Left renal pelvis (tissue), 4 donors: ENCODE results near the gene DDX6. TPM values are rescaled to one million over a fixed set of nuclear protein-coding genes. Genes with fewer than 3 reads are reported as not detected.

Experiments
- DNase-seq, 4 donors: peaks; one replicate each; pipeline ENCODE4 v3.0.0-alpha.2; 2013; ENCODE audit warnings: low read depth in 4 of 4, low spot score in 3 of 4
- polyA plus RNA-seq, 4 donors: library from polyadenylated mRNA; unstranded; fragments of 120-200 nt; gene quantifications; one replicate each; pipeline ENCODE4 v1.2.1, GENCODE V29; 2013; ENCODE audit not compliant: insufficient read length in 4 of 4

Gene DDX6
- polyA plus RNA-seq, 4 donors, result 105 to 144 (median 136) TPM

DNA sequence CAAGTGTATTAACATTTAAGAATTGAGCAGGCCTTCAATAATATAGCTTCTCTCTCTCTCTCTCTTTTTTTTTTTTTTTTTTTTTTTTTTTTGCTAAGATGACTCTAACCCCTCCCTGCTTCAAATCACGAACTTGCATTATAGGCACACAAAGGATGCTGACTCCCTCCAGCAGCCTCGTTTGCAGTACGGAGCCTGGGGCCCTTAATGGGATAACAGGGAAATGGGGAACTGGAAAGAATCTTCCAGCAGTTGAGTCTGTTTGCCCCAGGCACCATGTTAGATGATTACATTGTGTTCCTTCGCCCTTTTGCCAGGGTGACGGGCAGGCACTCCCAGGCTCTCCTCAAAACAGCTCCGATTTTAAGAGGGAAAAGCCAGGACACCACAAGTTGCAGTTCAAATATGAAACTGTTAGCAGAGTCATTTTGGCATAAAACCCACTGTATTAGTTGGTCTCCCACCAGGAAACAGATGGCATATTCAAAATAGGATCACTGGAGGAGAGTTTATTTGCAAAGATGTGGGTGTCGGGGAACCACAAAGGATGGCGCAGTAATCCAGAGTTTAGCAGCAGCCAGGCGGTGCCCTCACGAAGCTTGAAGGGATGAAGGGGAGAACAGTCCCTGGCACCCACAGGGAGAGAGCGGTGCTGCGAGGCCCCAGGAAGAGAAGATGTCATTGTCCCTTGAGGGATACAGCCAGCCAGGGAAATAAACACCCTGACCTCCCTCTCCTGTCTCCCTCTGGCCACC, 85.0 kb downstream of the DDX6 start:
- DNase-seq, result no peak

DNA sequence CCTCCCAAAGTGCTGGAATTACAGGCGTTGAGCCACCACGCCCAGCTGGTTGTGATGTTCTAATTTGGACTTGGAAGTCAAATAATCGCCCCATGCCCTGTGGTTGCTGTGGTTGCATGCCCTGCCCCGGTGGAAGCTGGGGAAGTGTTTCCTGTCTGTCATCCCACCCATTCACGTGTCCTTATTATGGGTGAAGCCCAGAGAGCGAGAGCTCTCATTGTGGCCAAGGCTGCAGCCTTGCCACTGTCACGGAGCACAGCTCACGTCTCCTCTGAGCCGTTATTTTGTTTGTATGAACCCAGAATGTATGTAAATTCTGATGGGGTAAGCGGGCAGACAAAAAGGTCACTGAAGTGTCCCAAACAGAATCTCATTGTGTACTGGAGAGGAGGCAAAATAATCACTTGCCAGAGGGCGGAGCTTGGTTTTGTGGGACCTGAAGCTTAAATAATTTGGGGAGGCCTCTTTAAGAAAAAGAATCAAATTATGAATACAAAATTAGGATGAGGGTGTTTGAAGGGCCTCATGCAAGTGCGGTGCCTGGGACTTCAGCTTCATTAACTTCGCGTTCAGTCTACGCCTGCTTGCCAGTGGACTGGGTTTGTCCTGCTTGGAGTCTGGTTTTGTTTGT, 85.7 kb downstream of the DDX6 start:
- no peak for DNase-seq

DNA sequence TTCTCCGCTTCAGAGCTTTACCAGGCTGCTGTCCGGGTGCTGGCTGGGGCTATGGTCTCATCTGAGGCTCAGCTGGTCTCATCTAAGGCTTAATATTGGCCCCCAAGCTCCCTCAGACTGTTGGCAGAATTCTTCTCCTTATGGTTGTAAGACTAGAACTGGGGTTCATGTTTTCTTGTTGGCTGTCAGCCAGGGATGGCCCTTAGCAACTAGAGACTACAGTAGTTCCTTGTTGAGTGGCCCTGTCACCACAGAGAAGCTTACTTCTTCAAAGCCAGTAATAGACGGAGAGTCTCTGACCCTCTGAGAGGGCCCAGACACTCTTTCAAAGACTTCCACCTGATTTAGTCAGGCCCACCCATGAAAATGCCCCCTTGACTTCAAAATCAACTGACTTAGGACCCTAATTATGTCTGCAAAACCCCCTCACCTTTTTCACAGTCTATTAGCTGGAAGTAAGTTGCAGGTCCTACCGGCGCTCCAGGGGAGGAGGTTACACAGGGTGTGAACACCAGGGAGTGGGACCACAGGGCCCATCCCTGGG, 87.3 kb downstream of the DDX6 start:
- no peak for DNase-seq

- no peak for DNase-seq
Observed at GRCh38 chr11:118699506-118700220, 91.3 kb downstream of the DDX6 start.

Other genes starting within 250 kb of the DDX6 start
- gene IFT46, start 225.2 kb downstream of the DDX6 start, polyA plus RNA-seq, result 10 to 100 TPM; 32.0 to 45.2 (median 43.0) TPM
- 100 to 1,000 TPM; 162 to 216 (median 202) TPM for gene ARCN1, start 218.8 kb downstream of the DDX6 start, polyA plus RNA-seq
- 100 to 1,000 TPM in 3 of 4 donors, 10 to 100 TPM in 1; 66.2 to 156 (median 119) TPM for gene PHLDB1, start 183.5 kb downstream of the DDX6 start, polyA plus RNA-seq
- 1 to 10 TPM in 2 of 4 donors, under 1 TPM in 1, not detected in 1; 0.64 to 1.5 (median 1.4) TPM for gene TREH, start 111.5 kb downstream of the DDX6 start, polyA plus RNA-seq
- gene CXCR5, start 92.7 kb upstream of the DDX6 start, polyA plus RNA-seq, result under 1 TPM in 1 of 4 donors, not detected in 3; 0.03 TPM
- gene BCL9L, start 134.8 kb upstream of the DDX6 start, polyA plus RNA-seq, result 10 to 100 TPM; 27.7 to 70.4 (median 33.7) TPM
- 10 to 100 TPM in 2 of 4 donors, 1 to 10 TPM in 1, under 1 TPM in 1; 0.52 to 56.1 (median 19.2) TPM for gene UPK2, start 165.1 kb upstream of the DDX6 start, polyA plus RNA-seq
- not detected for gene FOXR1, start 180.6 kb upstream of the DDX6 start, polyA plus RNA-seq
- 10 to 100 TPM; 14.9 to 41.6 (median 21.0) TPM for gene CENATAC, start 207.0 kb upstream of the DDX6 start, polyA plus RNA-seq
- 1,000 to 10,000 TPM; 1,003 to 1,136 (median 1,061) TPM for gene RPS25, start 227.2 kb upstream of the DDX6 start, polyA plus RNA-seq
- 100 to 1,000 TPM in 2 of 4 donors, 10 to 100 TPM in 2; 55.5 to 127 (median 110) TPM for gene TRAPPC4, start 227.6 kb upstream of the DDX6 start, polyA plus RNA-seq
- 100 to 1,000 TPM in 1 of 4 donors, 10 to 100 TPM in 3; 13.9 to 108 (median 84.4) TPM for gene SLC37A4, start 239.7 kb upstream of the DDX6 start, polyA plus RNA-seq